ENCODE data around the gene SLC12A3.

SLC12A3 gene

DNA sequence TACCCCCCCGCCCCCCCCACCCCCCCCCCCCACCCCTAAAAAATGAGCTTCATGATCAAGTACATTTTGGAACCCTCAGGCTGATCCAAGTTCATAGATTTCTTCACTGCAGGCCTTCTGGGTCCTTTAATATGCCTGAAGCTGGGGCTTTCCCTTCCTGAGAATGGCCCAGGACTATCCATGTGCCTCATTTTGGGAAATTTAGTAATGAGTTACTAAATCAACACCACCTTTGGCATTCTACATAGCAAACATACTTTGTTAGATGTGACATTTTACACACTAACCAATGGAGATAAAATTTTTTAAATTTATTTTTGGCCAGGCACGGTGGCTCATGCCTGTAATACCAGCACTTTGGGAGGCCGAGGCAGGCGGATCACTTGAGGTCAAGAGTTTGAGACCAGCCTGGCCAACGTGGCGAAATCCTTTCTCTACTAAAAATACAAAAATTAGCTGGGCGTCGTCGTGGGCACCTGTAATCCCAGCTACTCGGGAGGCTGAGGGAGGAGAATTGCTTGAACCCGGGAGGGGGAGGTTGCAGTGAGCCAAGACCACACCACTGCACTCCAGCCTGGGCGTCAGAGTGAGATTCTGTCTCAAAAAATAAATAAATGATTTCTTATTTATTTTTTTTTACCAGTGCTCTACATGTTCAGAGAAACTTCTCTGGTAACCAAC, 81.0 kb downstream of the SLC12A3 start:
- no peak for DNase-seq

DNA sequence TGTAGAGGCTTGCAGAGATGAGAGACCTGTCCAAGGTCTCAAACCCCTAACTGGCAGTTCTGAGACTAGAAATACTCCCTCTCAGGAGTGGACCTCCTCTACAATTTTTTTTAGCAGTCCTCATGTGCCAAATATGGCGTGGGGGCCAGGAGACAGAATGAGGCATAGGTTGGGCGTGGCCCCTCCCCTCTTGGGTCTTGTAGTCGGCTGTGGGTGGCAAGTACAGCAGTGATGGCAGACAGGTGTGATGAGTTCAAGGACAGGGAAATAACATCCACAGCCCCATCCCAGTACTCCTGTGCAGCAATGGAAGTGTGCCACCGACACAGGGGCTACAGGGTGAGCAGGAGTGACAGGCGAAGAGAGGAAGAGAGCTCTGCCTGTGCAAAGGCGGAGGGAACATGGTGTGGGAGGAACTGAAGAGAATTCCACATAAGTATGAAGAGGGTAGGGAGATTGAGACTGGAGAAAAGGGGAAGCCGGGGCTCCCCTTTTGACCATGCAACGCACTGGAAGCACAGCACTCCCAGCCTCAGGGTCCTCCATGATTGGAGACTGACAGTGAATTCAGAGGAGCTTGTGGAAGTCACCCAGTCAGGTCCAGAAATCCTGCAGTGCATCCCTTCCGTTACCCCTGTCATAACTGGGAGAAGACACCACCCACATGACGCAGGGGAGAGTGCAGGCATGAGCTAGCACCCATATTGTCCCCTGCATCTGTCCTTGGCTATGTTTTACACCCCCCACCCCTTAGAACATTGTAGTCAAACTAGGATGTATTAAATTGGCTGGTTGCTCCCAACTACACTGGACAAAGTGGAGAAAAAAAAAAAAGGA, 82.0 kb downstream of the SLC12A3 start:
- DNase-seq = no peak

DNA sequence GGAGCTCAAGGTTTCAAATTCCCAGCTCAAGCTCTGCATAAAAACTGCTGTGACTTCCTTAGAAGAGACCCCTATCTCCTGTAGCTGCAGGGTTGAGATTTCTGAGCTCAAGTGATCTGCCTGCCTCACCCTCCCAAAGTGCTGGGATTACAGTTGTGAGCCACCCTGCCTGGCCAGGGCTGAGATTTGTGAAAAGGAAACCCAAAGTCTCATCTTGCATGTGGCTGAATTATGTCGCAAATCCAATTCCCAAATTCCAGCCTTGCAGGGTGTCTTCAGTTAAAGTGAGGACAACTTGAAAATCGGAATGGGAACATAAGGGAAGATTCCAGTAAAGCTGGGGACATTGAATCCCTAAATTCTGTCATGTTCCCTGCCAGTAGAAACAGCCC, 82.6 kb downstream of the SLC12A3 start:
- DNase-seq = no peak

DNA sequence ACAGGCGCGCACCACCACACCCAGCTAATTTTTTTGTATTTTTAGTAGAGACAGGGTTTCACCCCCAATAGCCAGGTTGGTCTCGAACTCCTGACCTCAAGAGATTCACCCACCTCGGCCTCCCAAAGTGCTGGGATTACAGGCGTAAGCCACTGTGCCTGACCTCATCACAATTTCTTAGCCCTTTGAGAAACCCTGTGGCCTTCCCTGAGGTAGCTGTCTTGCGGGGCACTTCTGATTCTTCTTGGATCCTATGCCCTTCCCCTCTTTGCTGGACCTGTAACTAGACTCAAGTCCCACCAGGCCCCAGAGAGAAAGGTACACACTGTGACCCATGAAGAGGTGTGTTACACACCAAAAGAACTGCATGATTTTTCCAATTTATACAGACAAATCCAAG, 83.2 kb downstream of the SLC12A3 start:
- no peak for DNase-seq

DNA sequence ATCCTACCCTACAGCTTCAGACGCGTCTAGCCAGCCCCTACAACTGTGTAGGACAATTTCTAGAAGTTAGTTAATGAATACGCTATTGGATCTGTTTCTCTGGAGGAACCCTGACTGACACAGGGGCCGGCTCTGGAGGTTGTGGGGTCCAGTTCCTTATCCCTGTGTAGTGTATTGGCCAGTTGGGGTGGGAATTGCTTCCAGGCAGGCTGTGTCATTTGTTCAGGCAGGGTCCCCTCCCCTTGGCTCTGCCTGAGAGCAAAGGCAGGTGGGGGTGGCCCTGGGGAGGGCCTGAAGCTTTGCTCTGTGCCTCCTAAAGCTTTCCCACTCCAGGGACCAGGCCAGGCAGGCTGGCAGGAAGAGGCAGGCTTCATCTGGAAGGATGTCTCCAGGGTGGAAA, 85.0 kb downstream of the SLC12A3 start:
- no peak for DNase-seq

DNA sequence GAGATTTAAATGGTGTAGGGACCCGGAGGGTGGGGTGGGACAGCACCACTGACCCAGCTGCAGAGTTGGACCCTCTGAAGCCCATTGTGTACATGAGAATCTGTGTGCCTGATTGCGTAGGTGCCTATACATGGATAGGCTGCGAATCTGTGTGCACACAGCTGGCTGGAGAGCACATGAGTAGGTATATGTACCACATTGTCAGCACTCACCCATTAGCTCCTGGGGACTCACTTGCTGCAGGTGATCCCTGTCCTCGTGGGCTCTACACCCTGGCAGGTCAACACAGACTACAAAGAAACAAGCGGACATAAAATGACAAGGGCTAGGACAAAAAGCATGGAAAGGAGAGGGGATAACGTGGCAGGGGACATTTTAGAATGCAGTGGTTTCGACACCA, 85.4 kb downstream of the SLC12A3 start:
- no peak for DNase-seq

DNA sequence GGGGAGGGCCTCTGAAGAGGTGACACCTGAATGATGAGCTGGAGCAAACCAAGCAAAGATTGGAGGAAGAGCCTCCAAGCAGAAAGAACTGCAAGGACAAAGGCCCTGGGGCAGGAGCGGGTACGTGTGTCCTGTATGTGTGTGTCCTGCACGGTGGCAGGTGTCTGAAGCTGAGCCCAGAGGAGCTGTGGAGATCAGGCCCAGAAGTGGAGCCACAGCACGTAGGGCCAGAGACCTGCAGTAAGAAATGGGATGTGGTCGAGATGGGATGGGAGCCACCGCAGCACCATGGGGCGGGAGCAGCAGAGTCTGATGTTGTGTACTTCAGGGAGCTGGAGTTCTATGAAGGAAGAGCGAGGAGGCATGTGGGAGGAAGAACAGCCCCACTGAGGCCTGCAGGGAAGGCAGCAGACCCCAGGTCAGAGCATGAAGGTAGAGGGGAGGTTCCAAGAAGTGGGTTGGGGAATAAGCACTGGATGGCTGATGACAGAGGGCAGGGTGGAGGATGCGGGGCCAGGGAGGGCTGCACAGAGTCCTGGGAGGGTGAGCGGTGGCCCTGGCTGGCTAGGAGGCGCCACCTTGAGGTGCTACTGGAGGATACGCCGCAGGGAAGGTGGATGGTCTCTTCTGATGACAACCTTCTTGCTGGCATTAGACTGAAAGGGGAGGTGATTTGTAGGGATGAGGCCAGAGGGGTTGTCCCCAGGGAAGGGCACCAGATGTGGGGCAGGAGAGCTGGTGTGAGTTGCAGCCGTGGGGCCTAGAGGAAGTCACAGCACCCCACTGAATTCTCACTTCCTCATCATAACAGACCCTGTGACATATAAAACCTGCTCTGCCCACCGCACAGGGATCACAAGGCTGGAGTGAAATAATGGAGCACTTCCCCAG, 86.1 kb downstream of the SLC12A3 start:
- peak; percentile 42 to 69 for DNase-seq

DNA sequence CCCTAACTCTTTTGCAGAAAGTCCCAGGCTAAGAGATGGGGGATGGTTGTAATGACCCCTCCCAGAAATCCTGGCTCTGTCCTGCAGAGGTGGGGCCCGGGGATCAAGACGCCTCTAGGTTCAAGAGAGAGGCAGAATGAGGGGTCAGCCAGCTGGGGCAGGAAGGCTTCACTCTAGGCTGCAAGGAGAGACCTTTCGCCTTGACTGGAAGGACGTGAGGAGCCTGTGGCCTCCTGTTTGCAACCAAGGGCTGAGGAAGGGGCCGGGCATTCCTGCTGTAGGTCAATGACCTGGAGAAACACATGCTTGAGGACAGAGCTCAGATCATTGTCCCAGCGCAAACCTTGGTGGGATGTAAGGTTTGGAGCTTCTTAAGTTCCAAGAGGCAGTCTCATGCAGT, 88.0 kb downstream of the SLC12A3 start:
- DNase-seq = no peak

DNA sequence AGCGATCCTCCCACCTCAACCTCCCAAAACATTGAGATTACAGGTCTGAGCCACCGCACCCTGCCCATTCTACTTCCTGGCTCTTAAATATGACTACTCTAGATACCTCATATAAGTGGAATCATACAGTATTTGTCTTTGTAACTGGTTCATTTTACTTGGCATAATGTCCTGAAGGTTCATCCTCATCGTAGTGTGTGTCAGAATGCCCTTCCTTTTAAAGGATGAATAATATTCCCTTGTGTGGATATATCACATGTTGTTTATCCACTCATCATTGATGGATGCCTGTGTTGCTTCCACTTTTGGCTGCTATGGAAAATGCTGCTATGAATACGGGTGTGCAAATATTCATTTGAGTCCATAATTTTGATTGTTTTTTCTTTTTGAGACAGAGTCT, 91.1 kb downstream of the SLC12A3 start:
- no peak for DNase-seq

DNA sequence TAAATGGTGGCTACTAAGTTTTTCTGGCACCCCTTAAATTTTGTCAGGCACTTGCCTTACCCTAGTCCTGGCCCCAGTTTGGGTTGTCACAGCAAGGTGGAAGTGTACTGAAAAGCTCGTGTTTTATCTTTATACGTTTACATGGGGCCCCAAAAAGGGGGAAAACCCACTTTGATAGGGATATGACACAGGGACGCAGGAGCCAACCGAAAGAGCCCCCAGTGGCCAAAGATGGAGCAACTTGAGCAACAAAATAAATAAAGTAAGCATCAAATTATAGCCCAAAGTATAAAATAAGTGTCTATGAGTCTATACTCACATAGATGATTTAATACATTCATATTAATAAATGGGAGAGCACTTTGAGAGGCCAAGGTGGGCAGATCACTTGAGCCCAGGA, 91.7 kb downstream of the SLC12A3 start:
- DNase-seq = no peak

DNA sequence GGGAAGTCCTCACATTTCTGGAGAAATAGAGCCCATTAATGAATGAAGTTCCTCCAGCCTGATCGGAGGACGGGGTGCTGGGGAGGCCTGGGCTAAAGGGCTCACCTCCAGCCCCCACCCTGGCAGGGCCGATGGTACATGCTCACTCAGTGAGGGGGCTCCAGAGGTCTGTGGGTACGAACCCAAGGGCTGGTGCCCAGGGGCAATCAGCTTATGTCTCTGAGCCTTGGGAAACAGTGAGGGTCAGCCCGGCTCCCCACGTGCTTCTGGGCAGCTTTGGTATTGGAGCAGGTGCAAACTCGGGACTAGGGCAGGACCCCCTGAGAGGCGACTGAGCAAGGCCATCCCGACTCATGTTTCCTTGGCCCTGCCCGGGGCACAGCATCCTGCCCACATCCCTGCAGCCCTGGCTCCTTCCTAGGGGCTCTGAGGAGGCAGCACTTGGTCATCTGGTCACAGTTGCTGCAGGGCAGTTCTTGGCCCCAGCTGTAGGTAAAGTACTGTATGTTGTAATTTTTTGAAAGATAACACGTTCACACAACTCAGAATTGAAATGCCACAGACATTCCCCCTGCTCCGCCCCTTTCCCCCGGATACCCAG, 95.8 kb downstream of the SLC12A3 start:
- DNase-seq = no peak

DNA sequence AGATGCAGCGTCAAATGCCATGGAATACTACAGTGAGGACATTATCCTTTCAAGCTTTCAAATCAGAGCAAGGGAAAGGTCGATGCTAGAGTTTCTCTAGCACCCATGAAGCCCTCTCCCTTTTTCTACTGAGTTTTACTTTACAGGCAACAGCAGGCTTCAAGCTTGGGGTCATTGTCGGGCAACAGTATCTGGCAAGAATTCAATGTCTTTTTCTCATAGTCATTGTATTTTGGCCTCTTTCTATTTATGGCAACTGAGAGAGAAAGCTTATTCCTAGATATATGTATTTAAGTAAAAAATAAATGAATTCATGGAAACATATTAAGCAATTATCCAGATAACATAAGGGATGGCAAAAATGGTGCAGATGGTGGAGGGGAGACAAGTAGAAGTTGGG, 96.4 kb downstream of the SLC12A3 start:
- no peak for DNase-seq

DNA sequence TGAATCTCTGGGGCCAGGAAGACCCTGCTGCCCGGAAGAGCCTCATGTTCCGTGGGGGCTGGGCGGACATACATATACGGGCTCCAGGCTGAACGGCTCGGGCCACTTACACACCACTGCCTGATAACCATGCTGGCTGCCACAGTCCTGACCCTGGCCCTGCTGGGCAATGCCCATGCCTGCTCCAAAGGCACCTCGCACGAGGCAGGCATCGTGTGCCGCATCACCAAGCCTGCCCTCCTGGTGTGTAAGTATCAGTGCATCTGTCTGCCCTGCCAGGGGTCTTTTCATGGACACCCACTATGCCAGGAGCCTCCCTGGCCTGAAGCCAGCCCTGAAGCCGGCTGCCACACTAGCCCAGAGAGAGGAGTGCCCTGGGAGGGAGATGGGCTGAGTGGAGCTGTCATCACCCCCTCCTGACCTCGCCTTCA, 96.9 kb downstream of the SLC12A3 start, which contains the start of gene CETP:
TSS of gene CETP (plus strand) at position 100 of the 431 bp plus-strand sequence. CDS start at position 130, 30 bp downstream.
- no peak for DNase-seq

DNA sequence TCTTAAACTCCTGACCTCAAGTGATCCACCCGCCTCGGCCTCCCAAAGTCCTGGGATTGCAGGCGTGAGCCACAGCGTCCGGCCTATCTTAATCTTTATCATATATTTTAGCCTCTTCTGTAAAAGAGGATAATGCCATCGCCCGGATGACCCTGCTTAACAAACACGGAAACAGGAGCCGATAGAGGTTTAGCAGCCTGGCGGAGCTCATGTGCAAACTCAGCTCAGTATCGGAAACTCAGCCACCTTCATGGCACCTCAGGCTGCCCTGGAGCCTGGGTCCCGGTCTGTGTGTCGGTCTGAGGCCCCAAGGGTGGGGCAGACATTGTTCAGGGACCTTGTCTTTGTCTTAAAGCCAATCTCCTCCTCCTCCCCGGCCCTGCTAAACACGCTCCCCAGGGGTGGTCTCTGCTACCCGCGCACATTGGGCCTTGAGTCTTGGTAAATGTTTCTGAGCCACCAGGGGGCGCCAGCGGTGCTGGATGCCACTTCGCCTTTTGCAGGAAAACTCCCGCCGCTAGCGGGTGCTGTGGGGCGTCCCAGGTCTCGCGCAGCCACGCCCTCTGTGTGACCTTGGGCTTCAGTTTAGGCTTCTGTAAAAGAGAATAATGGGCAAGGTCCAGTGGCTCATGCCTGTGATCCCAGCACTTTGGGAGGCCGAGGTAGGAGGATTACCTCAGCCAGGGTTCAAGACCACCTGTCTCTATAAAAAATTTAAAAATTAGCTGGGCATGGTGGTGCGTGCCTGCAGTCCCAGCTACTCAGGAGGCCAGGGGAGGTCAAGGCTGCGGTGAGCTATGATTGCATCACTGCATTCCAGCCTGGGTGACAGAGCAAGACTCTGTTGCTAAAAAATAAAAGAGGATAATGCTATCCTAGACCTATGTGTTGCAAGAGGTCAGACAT, 99.5 kb downstream of the SLC12A3 start:
- peak; percentile 82 to 88 for DNase-seq
